GM12864 (cell line): Measurements from ENCODE around the gene HELT.

Experiments
- DNase-seq: peaks from one replicate; pipeline ENCODE4 v3.0.0-alpha.2; 2011; ENCODE audit warnings: low read depth
- H3K4me3 ChIP-seq: 2 replicates; pipeline ENCODE4 v1.5.1; 2011; ENCODE audit warnings: mild to moderate bottlenecking, low read depth, low read length, control low read depth
- TF ChIP-seq, protein P1 (sequence below): IDR thresholded peaks from 2 replicates; pipeline ENCODE4 v1.5.1; 2011; ENCODE audit warnings: low read depth, mild to moderate bottlenecking, moderate library complexity, low read length, control low read depth, inconsistent platforms; ENCODE audit errors: missing control alignments

HELT gene

DNA sequence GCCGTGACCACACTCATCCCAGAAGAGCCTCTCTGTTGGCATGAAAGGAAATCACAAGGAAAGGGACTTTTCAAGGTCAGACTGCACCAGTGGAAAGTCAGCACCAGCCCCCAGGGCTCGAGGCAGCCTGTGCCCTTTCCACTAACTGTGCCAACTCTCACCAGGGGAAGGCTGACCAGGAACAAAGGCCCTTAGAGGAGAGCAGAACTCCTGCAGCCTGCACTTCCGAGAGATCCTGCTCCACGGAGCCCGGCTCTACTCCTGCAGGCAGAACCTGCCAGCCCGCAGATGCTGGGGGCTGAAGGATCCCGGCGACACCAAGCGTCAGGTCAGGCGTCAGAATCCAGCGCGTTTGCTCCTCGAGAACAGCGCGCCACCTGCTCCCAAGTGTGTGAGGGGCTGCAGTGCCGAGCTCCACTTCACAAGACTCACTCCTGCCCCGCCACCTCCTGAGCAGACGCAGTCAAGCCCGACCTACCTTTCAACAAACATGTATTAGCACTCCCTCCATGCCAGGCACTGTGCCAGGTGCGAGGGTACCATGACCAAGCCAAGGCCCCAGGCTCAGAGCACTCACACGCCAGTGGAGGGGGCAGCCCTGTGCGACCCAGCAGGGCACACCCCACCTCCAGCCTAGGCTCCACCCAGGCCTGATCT, 13.6 kb upstream of the HELT start:
- H3K4me3 ChIP-seq = no peak overlapping the region
- DNase-seq = no peak
- TF ChIP-seq, protein P1, sequence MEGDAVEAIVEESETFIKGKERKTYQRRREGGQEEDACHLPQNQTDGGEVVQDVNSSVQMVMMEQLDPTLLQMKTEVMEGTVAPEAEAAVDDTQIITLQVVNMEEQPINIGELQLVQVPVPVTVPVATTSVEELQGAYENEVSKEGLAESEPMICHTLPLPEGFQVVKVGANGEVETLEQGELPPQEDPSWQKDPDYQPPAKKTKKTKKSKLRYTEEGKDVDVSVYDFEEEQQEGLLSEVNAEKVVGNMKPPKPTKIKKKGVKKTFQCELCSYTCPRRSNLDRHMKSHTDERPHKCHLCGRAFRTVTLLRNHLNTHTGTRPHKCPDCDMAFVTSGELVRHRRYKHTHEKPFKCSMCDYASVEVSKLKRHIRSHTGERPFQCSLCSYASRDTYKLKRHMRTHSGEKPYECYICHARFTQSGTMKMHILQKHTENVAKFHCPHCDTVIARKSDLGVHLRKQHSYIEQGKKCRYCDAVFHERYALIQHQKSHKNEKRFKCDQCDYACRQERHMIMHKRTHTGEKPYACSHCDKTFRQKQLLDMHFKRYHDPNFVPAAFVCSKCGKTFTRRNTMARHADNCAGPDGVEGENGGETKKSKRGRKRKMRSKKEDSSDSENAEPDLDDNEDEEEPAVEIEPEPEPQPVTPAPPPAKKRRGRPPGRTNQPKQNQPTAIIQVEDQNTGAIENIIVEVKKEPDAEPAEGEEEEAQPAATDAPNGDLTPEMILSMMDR = no peak

DNA sequence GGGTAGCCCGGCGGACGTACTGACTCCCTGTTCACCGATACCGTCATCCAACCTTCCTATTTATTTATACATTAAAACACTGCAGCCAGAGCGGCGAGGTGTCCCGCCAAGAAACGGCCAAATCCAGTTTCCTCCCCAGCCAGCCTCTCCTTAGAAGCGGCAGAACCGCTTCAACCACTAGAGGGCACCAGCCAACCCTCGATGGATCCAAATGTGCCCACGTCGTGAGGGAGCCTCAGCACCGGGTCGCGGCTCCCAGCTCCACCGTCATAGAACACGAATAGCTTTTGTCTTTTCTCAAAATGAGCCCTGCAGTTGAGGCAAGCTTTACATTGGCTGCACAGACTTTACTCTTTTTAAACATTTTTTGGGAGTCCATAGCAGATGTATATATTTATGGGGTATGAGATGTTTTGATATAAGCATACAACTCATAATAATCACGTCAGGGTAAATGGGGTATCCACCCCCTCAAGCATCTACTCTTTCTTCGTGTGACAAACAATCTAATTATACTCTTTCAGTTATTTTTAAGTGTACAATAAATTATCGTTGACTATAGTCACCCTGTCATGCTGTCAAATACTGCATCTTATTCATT, 13.0 kb upstream of the HELT start:
- TF ChIP-seq, protein P1 = peak; percentile 94
- H3K4me3 ChIP-seq = no peak overlapping the region
- peak; percentile 38 for DNase-seq

DNA sequence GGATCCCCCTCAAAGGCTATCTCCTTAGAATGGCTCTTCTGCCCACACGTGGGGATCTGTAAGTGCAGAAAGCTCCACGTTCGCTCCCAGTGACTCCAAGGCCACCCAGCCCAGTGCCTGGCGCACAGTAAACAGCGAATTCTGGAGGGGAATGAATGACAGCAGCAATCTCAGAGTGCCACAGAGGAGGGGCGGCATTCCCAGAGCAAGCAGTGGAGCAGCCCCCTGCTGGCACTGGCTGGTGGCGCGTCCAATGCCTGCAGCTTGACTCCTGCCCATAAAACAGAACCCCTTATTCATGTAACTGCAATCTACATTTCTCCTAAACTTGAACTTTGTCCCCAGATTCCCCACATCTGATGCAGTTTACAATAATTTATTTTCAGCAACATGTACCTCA, 6.9 kb upstream of the HELT start:
- TF ChIP-seq, protein P1 = peak; percentile 66
- no peak overlapping the region for H3K4me3 ChIP-seq
- no peak for DNase-seq

DNA sequence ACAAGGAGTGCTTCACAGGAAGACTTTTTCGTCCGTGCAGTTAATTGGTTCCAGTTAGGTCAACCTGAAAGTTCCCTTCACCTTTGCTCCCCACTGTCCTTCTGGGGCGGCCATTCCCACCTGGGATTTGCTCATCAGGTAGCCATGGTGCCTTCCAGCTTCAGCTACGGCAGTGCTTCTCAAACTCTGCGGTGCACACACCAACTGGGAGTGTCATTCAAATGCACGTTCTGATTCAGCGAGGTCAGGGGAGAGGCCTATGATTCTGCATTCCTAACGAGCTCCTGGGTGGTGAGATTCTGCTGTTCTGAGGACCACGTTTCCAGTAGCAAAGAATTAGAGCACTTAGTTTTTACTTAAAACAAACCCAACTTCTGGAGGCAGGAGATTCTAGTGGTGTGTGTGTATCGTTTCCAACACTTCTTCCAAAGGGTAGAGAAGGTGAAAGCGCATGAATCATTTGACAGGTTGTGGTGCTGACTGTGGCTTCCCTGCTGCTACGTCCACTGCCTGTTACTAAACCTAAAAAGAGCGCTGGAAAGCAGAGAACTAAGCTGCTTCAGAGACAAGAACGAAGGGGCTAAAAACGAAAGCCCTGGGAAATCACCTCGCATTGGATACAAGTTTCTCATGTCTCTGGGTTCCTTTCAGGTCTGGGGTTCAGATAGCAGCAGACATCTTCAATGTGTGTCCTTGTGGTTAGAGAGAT, 4.7 kb upstream of the HELT start:
- TF ChIP-seq, protein P1 = no peak
- no peak overlapping the region for H3K4me3 ChIP-seq
- no peak for DNase-seq

DNA sequence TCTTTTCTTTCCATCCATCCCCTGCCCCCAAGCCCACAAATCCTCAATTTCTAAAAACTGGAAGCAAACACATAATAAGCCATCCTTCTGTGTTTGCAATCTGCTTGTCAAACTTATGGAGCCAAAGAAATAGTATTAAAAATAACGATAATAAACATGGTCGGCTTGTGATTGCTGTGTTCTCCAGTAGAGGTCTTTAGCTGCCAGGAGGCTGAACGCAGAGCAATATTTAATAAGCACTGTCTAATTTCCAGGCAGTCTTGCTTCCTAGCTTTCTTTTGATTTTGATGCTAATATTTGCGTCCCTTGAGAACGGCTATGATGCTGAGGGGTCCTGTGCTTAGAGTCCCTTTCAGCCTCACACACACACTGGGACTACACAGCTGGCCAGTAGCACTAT, 3.2 kb upstream of the HELT start:
- TF ChIP-seq, protein P1 = no peak
- DNase-seq = no peak
- no peak overlapping the region for H3K4me3 ChIP-seq

DNA sequence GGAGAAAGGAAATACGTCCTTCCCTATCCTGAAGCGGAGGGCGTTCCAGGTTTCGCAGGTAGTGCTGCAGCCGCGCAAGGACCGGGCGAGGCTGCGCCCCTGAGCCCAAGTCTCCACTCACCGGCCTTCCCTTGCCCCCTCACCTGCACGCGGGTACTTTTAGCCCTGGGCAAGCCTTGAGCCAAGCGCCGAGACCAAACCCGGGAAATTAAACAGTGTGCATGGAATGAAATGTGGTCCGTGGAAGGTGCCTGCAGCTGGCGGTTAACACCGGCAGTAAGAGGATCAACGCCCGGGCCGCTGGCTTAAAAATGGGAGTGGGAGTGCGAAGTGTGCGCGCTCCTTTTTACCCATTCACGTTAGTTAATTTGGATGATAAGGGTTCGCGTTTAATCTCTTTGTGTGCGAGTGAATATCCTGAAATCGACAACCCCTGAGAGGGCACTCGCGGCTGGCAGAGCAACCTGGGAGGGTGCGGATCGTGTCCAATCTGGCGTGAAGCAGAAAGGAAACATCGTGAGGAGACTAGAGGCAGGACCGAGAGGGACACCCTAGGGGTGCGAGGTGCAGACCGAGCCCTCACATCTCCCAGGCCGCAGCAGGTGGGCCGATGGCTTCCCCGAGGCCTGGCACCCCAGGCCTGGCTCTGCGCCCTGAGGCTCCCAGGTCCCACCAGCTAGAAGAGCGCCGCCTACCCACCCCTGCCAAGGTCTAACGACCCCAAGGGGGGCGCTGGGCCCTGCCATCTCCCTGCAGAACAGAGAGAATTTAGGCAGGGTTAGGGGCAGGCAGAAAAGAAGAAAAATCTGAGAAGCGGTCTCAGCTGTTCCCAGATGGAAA, 2.0 kb upstream of the HELT start:
- TF ChIP-seq, protein P1 = no peak
- DNase-seq = no peak
- H3K4me3 ChIP-seq = no peak overlapping the region
